HG03280 (cell line): Measurements from ENCODE around the gene CLIC4.
"Not testable (repeated sequence)": the region's sequence is repeated elsewhere in the genome, so short reads cannot be mapped to it uniquely, and the experiment has no call there.

Experiments
- ATAC-seq: cut with Tn5 transposase; IDR thresholded peaks from one replicate; pipeline ENCODE4 v1.9.1; 2021; ENCODE audit warnings: mild to moderate bottlenecking, moderate library complexity; ENCODE audit not compliant: unreplicated experiment

Gene CLIC4

DNA sequence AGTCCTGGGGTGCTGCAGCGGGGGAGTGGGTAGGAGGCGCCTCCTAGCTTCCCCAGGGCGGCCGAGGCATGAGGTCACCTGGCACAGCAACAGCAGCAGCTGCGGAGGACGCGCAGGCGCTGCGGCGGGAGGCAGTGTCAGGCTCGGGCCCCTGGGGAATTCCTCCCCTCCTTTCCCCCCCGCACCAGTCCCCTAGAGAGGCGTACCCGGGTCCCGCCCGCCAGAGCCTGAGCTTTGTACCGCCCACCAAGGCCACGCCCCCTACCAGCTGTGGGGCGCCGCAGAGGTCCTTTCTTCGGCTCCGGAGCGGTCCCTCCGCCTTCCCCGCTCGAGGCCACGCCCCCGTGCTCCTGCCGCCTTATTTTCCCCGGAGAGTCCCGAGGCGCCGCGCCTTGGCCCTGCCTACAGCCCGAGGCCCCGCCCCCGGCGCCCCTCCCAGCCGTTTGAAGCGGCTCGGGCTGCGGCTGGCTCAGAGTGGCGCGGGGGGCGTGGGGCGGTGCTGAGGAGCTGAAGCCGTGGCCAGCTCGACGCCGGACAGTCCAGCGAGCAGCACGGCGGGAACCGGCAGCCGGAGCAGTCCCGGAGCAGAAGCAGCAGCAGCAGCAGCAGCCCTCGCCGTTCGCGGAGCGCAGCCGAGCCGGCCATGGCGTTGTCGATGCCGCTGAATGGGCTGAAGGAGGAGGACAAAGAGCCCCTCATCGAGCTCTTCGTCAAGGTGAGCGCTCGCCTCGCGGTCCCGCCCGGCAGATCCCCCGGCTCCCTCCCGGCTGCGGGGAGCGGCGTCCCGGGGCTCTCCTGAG lies at the start of gene CLIC4:
CLIC4 (plus strand) TSS at position 537 of the 800 bp plus-strand sequence; CDS start at position 644, 107 bp downstream.
- ATAC-seq = peak; percentile 71

DNA sequence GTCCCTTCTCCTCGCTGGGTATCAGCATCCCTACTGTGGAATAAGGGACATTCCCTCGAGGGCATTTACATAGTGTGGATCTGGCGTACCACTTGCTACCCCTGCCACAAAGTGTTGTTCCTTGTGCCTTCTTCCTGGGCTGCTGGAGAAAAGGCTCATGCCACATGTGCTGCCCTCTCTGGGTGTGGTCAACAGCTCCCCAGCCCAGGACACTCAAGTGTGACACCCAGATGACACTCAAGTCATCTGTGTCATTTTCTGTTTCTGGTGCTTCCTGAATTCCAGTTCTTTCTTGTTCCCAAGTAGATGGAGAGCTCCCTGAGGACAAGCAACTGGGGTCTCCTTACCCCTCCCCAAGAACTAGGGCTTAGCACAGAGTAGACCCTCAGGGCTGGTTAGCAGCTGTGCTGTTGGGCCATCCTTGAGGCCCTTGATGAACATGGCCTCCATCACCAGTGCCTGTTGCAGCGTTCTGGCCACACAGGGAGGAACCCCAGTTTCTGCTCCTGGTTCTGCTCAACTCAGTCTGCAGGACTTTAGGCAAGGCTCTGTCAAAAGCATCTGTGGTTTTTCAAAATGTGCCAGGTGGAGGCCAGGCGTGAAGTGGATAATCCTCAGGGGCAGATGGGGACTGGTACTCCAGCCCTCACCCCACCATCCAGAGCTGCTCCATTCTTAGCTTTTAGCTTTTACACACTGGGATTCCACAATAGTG lies 49.0 kb upstream of the CLIC4 start:
- ATAC-seq = no peak

DNA sequence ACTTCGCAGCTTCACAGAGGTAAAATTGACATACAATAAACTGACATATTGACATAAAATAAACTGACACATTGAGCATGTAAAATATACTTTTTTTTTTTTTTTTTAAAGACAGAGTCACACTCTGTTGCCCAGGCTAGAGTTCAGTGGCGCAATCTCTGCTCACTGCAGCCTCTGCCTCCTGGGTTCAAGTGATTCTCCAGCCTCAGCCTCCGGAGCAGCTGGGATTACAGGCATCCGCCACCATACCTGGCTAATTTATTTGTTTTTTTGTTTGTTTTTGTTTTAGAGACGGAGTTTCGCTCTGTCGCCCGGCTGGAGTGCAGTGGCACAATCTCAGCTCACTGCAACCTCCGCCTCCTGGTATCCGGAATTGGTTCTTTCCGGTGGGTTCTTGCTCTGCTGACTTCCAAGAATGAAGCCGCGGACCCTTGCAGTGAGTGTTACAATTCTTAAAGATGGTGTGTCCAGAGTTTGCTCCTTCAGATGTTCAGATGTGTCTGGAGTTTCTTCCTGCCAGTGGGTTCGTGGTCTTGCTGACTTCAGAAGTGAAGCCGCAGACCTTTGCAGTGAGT lies 48.4 kb upstream of the CLIC4 start:
- no peak for ATAC-seq

DNA sequence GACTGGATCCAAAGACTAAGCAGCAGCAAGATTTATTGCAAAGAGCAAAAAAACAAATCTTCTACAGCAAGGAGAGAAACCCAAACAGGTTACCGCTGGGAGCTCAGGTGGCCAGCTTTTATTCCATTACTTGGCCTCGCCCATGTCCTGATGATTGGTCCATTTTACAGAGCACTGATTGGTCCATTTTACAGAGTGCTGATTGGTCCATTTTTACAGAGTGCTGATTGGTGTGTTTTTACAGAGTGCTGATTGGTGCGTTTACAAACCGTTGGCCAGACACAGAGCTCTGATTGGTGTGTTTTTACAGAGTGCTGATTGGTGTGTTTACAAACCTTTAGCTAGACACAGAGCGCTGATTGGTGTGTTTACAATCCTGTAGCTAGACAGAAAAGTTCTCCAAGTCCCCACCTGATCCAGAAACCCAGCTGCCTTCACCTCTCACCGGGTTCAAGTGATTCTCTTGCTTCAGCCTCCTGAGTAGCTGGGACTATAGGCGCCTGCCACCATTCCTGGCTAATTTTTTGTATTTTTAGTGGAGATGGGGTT lies 47.7 kb upstream of the CLIC4 start:
- not testable (repeated sequence) for ATAC-seq

DNA sequence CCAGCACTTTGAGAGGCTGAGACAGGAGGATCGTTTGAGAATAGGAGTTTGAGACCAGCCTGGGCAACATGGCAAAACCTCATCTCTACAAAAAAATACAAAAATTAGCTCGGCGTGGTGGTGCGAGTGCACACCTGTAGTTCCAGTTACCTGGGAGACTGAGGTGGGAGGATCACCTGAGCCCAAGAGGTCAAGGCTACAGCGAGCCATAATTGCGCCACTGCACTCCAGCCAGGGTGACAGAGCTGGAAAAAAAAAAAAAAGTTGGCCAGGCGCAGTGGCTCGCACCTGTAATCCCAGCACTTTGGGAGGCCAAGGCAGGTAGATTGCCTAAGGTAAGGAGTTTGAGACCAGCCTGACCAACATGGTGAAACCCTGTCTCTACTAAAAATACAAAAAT lies 46.9 kb upstream of the CLIC4 start:
- ATAC-seq = not testable (repeated sequence)

DNA sequence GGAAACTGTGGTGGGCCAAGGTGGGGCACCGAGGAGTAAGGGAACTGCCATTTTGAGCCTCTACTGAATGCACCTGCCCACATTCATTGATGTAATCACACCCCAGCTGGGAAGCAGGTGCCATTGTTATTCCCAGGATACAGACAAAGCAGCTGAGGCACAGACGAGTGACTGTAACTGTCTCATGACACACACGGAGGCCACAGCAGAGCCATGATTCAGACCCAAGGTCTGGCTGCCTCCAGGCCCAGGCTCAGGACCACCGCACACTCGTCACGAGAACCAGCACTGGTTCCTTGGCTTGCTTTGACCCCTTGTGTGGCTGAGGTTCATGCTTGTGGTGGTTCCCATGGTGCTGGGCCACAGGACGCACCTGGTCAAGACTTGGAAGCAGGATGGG lies 45.6 kb upstream of the CLIC4 start:
- no peak for ATAC-seq

DNA sequence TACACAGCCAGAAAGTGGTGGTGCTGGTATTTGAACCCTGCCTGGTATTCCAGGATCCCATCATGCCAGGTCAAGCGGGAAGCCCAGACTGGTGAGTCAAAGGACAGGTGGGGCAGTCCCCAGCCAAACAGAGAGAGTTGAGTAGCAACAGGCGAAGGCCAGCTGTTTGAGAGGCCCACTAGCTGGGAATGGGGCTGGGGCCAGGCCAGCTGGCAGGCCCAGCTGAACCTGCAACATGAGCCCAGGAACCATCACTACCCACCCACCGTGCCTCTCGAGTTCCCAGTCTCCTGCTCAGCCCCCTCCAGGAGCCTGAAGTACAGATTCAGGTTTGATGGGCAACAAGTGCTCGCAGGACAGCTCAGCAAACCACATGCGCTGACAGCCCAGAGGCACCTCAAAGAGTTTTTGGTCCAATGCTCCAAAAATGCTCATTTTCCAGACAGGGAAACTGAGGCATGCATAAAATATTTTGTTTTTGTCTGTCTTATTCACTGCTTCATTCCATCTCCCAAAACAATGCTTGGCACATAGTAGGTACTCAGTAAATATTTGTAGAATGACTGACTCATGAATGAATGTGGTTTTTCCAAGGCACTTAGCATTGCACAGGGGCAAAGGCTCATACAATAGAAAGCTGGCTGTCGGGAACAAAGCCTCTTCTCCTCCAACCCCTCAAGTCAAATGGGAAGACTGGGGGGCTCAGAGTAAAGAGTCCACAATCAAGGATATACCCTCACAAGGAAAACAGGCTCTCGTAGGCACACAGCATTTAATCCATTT lies 42.5 kb upstream of the CLIC4 start:
- no peak for ATAC-seq

DNA sequence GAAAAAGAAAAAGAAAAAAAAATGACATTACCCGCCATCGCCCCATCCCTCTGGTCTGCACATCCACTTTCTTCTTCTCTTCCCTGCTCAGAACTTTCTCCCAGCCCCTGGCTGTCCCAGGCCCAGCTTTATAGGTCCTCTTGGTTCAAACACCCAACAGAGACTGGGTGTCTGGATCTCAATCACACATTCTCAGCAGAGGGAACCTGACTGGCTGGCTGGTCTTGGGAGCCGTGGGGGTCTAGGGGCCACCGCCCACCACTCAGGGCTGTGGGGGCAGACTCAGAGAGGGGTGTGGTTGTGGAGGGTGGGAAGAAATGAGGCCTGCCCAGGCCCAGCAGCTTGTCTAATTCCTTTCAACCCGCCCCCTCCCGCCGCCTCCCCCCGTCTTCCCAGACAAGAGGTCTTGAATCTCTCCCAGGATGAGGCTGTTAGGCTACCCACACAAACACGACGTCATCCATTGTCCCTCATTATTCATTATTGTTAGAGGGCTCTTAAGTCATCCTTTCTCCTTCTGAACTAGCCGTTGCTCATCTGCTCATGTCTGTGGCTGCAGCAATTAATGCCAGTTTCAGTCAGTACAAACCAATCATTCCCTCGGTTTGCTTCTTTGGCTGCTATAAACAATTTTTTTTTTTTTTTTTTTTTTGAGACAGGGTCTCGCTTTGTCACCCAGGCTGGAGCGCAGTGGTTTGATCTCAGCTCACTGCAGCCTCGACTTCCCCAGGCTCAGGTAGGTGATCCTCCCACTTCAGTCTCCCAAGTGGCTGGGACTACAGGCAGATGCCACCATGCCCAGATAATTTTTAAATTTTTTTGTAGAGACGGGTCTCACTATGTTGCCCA lies 40.6 kb upstream of the CLIC4 start:
- no peak for ATAC-seq

DNA sequence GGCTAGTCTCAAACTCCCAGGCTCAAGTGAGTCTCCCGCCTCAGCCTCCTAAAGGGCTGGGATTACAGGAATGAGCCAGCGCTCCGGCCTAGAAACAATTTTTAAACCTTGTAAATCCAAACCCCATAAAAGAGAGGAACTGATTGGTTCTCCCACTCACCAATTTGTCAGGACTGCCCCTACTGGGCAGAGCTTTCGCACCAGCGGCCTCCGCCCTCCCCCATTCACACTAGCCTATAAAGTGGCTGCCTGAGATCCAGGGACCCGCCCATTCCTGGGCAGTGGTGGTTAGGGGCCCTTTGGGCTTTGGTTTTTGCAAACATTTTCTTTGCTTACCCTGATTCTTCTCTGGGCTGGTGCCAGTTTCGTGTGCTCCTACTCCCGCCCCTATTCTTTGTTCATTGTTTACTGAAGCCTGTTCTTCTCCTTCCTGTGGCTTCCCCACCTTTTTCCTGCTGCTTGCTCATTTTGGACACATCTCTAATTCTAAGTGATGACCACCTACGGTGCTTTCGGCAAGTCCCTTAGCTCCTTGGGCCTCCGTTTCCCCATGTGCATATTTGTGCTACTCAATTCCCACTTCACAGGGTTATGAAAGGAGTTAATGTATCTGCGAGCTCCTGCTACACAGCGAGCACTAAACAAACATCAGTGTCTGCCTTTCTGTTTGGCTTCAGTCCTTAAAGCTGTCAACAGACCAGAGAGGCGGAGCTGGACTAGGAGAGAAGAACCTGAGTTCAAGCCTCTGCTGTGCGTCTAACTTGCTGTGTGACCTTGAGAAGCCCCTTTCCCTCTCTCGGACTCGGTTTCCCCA lies 39.8 kb upstream of the CLIC4 start:
- no peak for ATAC-seq

DNA sequence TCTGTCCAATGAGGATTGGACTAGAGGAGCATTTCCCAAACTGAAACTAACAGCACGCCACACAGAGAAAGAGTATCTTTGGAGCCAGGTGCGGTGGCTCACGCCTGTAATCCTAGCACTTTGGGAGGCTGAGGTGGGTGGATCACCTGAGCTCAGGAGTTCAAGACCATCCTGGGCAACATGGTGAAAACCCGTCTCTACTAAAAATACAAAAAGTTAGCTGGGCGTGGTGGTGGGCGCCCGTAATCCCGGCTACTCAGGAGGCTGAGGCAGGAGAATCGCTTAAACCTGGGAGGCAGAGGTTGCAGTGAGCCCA lies 39.2 kb upstream of the CLIC4 start:
- not testable (repeated sequence) for ATAC-seq

DNA sequence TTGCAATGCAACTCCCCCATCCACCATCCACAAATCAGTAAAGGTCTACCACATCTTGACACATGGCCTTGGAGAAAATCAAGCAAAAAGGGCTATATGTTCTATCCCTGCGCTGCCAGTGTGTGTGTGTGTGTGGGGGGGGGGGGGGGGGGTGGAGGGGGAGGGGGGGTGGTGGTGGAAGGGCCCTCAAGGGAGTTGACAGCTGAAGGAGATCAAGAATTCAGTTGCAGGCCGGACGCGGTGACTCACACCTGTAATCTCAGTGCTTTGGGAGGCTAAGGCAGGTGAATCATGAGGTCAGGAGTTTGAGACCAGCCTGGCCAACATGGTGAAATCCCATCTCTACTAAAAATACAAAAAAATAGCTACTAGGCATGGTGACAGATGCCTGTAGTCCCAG lies 37.6 kb upstream of the CLIC4 start:
- no peak for ATAC-seq

DNA sequence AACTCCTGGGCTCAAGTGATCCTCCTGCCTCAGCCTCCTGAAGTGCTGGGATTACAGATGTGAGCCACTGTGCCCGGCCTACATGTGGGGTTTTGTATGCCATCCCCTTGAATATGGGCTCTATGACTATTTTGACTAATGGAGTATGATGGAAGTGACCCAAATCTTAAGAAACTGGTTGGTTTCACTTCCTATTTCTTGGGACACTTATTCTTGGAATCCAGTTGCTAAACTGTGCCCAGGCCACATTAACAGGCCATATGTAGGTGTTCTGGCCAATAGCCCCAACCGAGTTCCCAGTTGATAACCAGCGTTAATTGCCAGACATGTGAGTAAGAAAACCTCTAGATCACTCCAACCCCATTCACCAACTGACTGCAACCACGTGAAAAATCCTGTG lies 36.3 kb upstream of the CLIC4 start:
- ATAC-seq = no peak

DNA sequence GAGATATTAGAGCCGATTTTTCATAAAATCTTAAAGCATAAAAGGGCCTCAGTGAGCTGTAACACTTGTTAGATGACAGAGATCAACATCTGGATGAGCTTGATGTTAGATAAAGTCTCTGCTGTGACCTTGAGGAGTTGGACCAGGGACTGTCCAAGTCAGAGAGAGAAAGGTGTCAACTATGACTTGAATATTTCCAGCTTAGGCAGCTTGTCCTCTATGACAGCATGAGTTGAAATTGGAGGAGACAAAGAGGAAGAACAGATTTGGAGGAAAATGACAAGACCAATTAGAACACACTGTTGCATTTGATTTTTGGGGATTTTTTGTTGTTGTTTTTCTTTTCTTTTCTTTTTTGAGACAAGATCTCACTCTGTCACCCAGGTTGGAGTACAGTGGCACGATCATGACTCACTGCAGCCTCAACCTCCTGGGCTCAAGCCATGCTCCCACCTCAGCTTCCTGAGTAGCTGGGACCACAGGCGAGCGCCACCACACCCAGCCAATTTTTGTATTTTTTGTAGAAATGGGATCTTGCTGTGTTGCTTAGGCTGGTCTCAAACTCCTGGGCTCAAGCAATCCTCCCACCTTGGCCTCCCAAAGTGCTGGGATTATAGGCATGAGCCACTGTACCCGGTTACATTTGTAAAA lies 35.3 kb upstream of the CLIC4 start:
- no peak for ATAC-seq

DNA sequence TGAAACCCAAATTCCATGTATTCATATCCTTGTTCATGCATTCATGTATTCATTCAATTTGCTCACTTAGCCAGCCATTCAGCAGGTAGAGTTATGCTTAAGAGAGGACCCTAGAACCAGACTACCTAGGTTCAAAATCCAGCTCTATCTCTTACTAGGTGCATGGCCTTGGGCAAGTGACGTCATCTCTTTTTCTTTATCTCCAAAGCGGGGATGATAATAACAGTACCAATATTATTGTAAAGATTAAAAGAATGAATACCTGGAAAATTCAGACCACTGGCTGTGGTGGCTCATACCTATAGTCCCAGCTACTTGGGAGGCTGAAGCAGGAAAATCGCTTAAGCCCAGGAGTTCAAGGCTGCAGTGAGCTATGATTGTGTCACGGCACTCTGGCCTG lies 33.9 kb upstream of the CLIC4 start:
- ATAC-seq = no peak

DNA sequence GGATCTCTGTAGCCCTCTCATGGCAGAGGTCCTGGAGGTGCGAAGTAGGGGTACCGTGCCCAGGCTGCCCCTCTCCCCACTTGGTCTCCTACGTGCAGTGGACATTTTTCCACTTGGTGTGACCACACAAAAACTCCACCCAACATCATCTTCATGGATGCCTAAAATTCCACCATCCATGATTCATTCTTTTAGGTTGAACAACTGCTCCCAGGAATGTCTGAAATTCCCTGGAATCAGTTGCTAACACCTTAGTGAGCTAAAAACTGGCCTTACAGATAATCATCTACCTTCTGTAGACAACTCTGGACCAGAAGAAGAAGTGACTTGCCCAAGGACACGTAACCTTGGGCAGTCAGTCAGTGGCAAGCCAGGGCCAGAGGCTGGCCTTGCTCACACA lies 32.1 kb upstream of the CLIC4 start:
- no peak for ATAC-seq

DNA sequence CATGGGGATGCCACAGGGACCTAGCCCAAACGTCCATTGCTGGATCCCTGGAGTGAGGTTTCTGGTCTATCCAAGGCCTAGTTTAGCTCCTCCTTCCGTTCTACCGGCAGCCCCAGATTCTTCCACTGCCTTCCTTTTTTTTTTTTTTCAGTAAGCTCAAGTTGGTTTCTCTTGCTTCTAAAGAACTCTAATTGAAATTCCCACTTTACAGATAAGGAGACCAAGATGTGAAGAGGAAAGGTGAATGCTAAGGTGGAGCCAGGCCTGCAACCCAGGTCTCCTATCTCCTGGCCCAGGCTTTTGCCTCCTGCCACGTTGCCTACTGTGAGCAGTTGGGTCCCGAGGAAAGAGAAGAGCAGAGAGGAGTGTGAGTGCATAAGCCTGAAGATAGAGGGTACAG lies 31.5 kb upstream of the CLIC4 start:
- no peak for ATAC-seq

DNA sequence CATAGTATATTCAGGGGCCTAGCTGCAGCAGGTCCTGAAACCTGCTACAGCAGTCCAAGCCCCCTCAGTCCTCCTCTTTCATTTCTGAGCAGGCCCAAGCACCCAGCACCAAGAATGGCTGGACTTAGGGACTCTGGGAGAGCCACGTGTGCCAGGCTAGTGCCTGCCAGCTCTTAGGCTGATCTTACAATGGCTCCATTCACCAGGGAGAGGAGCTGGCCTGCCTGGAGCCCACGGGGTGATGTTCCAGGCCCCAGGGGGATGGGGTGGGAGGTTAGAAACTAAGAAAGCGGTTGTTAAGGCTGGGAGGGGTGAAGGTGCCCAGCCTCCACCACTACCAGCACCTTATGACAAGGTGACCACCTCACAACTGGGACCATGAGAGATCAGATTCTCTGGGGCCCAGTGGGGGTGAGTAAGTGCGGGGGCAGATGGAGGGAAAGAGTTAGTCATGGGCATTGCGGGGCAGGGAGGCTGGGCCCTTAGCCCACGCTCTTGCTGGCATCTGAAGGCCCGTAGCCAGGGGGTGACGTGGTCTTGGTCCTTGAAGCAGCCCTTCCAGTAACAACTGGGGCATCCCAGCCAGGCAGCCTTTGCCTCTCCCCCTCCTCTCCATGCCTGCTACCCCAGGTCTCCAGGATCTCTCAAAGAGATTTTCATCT lies 30.3 kb upstream of the CLIC4 start:
- ATAC-seq = no peak

DNA sequence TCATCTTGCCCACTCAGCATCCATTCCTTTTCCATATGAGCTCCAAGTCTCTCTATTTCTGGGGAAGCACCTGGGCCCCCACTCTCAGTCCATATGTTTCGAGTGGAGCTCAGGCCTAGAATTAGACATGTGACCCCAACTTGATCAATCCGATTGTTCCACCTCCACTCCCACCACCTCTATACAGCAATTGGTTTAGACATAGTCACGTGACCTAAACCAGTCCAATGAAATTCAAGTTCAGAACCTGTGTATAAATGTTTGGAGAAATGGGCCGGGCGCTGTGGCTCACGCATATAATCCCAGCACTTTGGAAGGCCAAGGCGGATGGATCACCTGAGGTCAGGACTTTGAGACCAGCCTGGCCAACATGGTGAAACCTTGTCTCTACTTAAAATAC lies 29.6 kb upstream of the CLIC4 start:
- ATAC-seq = no peak
